GM06990 (cell line): ENCODE measurements around the gene ARHGAP8.

ENCODE experiments used
- DNase-seq: peaks from one replicate; pipeline ENCODE4 v3.0.0-alpha.2; 2011; ENCODE audit not compliant: insufficient read length; ENCODE audit errors: extremely low read depth
- H3K27me3 ChIP-seq: replicated peaks from 2 replicates; pipeline ENCODE4 v1.6.0; 2011; ENCODE audit warnings: low read length; ENCODE audit not compliant: control insufficient read depth, insufficient read depth
- H3K36me3 ChIP-seq: 2 replicates; pipeline ENCODE4 v1.5.1; 2011; ENCODE audit warnings: low read length; ENCODE audit not compliant: control insufficient read depth, insufficient read depth
- H3K4me3 ChIP-seq: replicated peaks from 2 replicates; pipeline ENCODE4 v1.5.1; 2011; ENCODE audit warnings: low read depth, mild to moderate bottlenecking, control low read depth, low read length
- TF ChIP-seq, protein P1 (sequence below): IDR thresholded peaks from 2 replicates; pipeline ENCODE4 v1.5.1; 2011; ENCODE audit warnings: low read length, control low read depth, mild to moderate bottlenecking, inconsistent platforms; ENCODE audit not compliant: insufficient read depth, poor library complexity, severe bottlenecking

The ARHGAP8 gene

DNA sequence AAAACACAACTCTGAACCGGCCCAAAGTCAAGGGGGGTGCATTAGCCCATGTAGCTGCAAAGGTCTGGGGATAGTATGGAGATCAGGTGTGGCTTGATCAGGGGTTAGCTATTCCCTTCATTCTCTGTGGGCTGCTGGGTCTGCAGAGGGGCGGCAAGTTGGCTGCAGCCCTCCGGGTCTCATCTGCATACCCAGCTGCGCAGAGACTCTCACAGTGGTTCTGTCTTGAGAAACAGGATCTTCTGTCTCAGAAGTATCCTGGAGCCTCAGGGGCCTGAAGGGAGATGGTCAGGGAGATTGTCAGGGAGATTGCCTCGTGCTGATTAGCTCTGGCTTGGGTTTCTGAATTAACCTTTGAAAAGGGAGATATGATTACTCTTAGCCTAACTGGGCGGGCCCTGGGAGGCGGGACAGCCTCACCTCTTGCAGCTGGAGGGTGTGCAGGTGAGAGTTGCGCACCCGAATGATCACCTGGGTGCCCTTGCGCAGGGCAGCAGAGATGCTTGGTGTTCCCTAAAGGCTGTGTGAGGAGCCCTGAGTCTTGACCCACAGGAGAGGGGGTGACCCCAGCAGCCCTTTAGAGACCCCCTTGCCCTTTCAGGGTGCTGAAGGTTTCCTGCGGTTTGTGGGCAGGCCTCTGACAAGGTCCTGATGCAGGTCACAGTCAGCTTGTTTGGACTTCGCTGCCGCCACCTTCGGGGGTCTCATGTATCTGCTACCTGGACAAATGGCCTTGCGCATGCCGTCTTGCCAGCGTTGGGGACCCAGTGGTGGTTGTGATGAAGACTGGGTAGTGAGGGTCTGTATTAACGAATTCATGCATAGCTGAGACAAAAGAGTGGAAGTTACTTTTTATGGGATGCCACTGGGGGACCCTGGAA is 7.3 kb downstream of the ARHGAP8 start:
- Histone ChIP-seq H3K27me3 (no peaks in the 10 kb centered on the region; the same call in 1 of the 2 replicates), H3K36me3 (no peaks in the 10 kb centered on the region), H3K4me3 (no peak overlapping the region)
- TF ChIP-seq, protein P1, sequence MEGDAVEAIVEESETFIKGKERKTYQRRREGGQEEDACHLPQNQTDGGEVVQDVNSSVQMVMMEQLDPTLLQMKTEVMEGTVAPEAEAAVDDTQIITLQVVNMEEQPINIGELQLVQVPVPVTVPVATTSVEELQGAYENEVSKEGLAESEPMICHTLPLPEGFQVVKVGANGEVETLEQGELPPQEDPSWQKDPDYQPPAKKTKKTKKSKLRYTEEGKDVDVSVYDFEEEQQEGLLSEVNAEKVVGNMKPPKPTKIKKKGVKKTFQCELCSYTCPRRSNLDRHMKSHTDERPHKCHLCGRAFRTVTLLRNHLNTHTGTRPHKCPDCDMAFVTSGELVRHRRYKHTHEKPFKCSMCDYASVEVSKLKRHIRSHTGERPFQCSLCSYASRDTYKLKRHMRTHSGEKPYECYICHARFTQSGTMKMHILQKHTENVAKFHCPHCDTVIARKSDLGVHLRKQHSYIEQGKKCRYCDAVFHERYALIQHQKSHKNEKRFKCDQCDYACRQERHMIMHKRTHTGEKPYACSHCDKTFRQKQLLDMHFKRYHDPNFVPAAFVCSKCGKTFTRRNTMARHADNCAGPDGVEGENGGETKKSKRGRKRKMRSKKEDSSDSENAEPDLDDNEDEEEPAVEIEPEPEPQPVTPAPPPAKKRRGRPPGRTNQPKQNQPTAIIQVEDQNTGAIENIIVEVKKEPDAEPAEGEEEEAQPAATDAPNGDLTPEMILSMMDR, result no peak
- DNase-seq, result no peak

DNA sequence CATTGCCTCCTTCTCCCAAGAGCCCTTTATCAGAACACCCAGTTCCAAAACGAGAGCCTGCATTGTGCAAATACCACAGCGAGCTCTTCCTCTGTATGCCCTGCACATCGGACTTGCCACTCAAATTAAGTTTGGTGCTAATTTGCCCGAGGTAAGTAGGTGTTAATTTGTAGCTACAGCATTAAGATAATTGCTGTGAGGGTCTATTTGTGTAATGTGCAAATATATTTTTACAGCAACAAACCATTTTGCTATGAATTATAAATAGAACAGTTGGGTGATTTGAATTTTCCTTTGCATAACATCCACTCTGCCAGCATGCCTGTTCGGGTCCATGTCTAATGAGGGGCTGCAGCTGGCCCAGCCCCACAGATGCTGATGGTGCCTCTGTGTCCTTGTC is 8.1 kb downstream of the ARHGAP8 start:
- TF ChIP-seq, protein P1, result no peak
- Histone ChIP-seq H3K4me3 (no peak overlapping the region), H3K36me3 (no peaks in the 10 kb centered on the region), H3K27me3 (no peaks in the 10 kb centered on the region)
- DNase-seq, result no peak

DNA sequence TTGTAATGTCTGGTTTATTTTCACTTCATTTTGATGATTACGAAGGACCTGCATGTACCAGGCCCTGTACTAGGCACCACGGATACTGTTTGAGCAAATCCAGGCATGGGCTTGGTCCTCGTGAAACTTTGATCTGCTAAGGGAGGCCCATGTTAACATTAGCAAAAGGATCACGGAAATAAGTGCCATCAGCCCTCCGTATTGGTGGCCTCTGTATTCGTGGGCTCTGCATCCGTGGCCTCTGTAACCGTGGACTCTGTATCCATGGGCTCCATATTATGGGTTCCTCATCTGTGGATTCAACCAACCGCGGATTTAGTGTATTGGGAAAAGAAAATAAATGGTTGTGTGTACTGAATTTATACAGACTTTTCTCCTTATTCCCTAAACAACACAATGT is 8.7 kb downstream of the ARHGAP8 start:
- no peaks in the 10 kb centered on the region for H3K36me3 ChIP-seq
- no peaks in the 10 kb centered on the region for H3K27me3 ChIP-seq
- no peak for DNase-seq
- TF ChIP-seq, protein P1, result no peak
- no peak overlapping the region for H3K4me3 ChIP-seq

DNA sequence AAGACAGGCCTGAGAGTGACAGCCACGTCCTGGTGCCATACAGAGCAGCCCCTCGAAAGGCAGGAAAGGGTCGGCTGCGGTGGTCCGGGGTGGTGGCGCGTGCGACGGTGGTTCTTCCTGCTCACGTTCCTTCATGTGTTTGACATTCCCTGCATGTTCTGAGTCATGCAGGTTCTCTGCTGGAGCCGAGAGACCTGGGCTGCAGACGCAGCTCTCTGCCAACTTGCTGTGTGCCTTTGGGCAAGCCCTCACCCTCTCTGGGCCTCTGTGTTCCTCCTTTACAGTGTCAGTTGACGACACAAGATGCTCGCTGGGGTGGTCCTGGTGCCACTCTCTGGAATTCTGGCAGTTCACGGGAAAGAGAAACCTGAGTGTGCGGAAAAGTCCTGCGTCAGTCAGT is 12.0 kb downstream of the ARHGAP8 start:
- H3K27me3 ChIP-seq, result no peaks in the 10 kb centered on the region

DNA sequence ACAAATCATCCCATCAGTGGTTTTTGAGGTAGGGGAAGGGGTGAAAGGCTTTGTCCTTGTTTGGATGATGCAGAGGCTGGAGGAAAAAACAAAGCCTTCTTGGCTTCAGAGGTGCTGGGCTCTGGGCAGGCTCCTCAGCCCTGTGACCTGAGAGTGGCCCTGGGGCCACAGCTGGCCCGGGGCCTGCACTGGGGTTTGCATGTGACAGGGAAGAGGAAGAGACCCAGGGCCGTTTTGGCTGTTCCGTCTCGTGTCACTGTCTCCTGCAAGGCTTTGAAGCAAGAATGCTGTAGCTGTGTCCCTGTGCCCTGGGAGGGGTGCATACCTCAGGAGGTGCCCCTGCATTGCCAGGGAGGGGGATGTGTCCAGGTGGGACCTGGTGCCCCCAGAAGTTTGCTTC is 12.6 kb downstream of the ARHGAP8 start:
- H3K27me3 ChIP-seq, result no peaks in the 10 kb centered on the region
- no peak overlapping the region for H3K4me3 ChIP-seq
- DNase-seq, result no peak
- TF ChIP-seq, protein P1, result no peak
- no peaks in the 10 kb centered on the region for H3K36me3 ChIP-seq

More for the DNA sequence above, 12.0 kb downstream of the ARHGAP8 start:
- DNase-seq, result no peak
- TF ChIP-seq, protein P1, result no peak
- Histone ChIP-seq H3K4me3 (no peak overlapping the region), H3K36me3 (no peaks in the 10 kb centered on the region)
